OCI-LY7 (cell line): Measurements from ENCODE around the gene OR6K2. TPM values are rescaled to one million over a fixed set of nuclear protein-coding genes. Genes with fewer than 3 reads are reported as not detected.
A peak's percentile ranks its signal among the peaks of the same experiment; 100 is the strongest.

Source experiments
- BruUV-seq: library from RNA; stranded (reverse); fragments of 400-500 nt; replicated peaks from 2 replicates; lab custom pipeline; 2021; lab: Mats Ljungman, UMichigan
- CTCF ChIA-PET: fragments of 300-600 bp; sonication (Branson Sonifier 250); formaldehyde crosslinking; loops from one replicate; lab custom pipeline; 2022; ENCODE audit warnings: antibody characterized with exemption; ENCODE audit not compliant: unreplicated experiment; lab: Charles Lee
- POLR2A ChIA-PET: fragments of 300-600 bp; sonication (Branson Sonifier 250); formaldehyde crosslinking; loops from one replicate; lab custom pipeline; 2022; ENCODE audit warnings: antibody characterized with exemption; lab: Charles Lee
- DNase-seq: peaks from one replicate; pipeline ENCODE4 v3.0.0-alpha.2; 2015; ENCODE audit warnings: low spot score
- H2AFZ ChIP-seq: fragments of 200-600 bp; sonication (generic), shearing (Covaris generic); 2 replicates; pipeline ENCODE4 v1.6.1; 2014; ENCODE audit warnings: mild to moderate bottlenecking, antibody characterized with exemption, low read length, moderate library complexity
- H3K27ac ChIP-seq: fragments of 200-600 bp; sonication (generic); 2 replicates; pipeline ENCODE4 v1.5.1; 2014; ENCODE audit warnings: mixed run types, low read depth, mild to moderate bottlenecking, moderate library complexity, low read length, inconsistent platforms; ENCODE audit not compliant: poor library complexity, severe bottlenecking
- H3K36me3 ChIP-seq: fragments of 200-600 bp; sonication (generic); 2 replicates; pipeline ENCODE4 v1.6.1; 2014; ENCODE audit warnings: mild to moderate bottlenecking, antibody characterized with exemption, low read length, moderate library complexity, mixed read lengths; ENCODE audit not compliant: insufficient read depth
- H3K4me1 ChIP-seq: fragments of 200-600 bp; sonication (generic); 2 replicates; pipeline ENCODE4 v1.5.1; 2014; ENCODE audit warnings: mild to moderate bottlenecking, low read length; ENCODE audit not compliant: insufficient read depth, poor library complexity, severe bottlenecking
- H3K4me2 ChIP-seq: fragments of 200-600 bp; sonication (generic); 2 replicates; pipeline ENCODE4 v1.6.1; 2014; ENCODE audit warnings: mild to moderate bottlenecking, low read length
- H3K4me3 ChIP-seq: fragments of 200-600 bp; sonication (generic); 2 replicates; pipeline ENCODE4 v1.5.1; 2014; ENCODE audit warnings: mild to moderate bottlenecking, low read depth, low read length; ENCODE audit not compliant: poor library complexity, severe bottlenecking
- H3K79me2 ChIP-seq: fragments of 200-600 bp; sonication (generic); 2 replicates; pipeline ENCODE4 v1.6.1; 2016; ENCODE audit warnings: low read depth, mild to moderate bottlenecking, low read length, moderate library complexity, mixed read lengths; ENCODE audit not compliant: insufficient read depth
- H3K9me2 ChIP-seq: fragments of 200-600 bp; sonication (generic); 2 replicates; pipeline ENCODE4 v1.6.1; 2016; ENCODE audit warnings: mild to moderate bottlenecking, low read length, mixed read lengths; ENCODE audit not compliant: insufficient read depth
- H3K9me3 ChIP-seq: fragments of 200-600 bp; sonication (generic); 2 replicates; pipeline ENCODE4 v1.6.1; 2014; ENCODE audit warnings: mild to moderate bottlenecking, mixed run types, low read length, mixed read lengths
- H4K20me1 ChIP-seq: fragments of 200-600 bp; sonication (generic); 2 replicates; pipeline ENCODE4 v1.6.1; 2014; ENCODE audit warnings: mild to moderate bottlenecking, antibody characterized with exemption, low read length, moderate library complexity, mixed read lengths; ENCODE audit not compliant: insufficient read depth
- CTCF ChIP-seq: fragments of 200-600 bp; sonication (generic); conservative IDR thresholded peaks from 2 replicates; pipeline ENCODE4 v1.5.1; 2014; ENCODE audit warnings: mild to moderate bottlenecking, antibody characterized with exemption, low read length, moderate library complexity, mixed read lengths
- EZH2phosphoT487 ChIP-seq: fragments of 200-600 bp; sonication (generic); IDR thresholded peaks from 2 replicates; pipeline ENCODE4 v1.6.1; 2018; ENCODE audit warnings: low read depth, borderline replicate concordance, mild to moderate bottlenecking, mixed run types, antibody characterized with exemption, low read length, moderate library complexity, mixed read lengths
- intact Hi-C: fragments of 100-400 bp; cut with micrococcal nuclease; formaldehyde crosslinking; loops from one replicate; pipeline ENCODE4 v1.10.0; 2022; ENCODE audit not compliant: unreplicated experiment
- total RNA-seq, 2 experiments: library from RNA; depleted of rRNA in 1 of 2; stranded (reverse); fragments of >200 nt in 1 of 2; shearing (Covaris generic) in 1 of 2; gene quantifications; 2 replicates each; pipeline ENCODE4 v1.2.3, GENCODE V29; 2014 to 2022

Gene OR6K2
- total RNA-seq, 2 experiments from 2014 or later: not detected

DNA sequence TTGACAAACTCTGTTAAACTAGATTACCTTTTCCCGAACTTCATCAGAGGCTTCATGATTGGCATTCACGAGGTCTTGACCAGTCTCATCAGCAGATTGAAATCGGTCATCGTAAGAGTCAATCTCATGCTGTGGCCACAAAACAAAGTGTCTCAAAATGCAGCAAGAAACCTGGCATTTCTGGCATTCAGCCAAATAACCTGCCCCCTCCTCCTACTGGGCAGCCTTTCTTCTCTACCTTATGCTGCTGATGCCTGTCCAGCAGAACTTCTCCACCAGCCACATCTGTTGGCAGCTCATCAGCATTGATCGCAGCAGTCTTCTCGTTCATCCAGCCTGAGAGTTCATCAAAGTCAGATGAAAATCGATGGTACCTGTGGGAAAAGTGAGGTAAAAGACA, 26.1 kb downstream of the OR6K2 start:
- DNase-seq: no peak
- Histone ChIP-seq H3K4me3 (no peak overlapping the region), H3K4me2 (no peak overlapping the region), H3K36me3 (no peaks in the 10 kb centered on the region), H3K9me3 (no peaks in the 10 kb centered on the region), H4K20me1 (no peaks in the 10 kb centered on the region), H3K27ac (no peak overlapping the region), H3K79me2 (no peaks in the 10 kb centered on the region), H3K9me2 (no peaks in the 10 kb centered on the region; the same call in 1 of the 2 replicates), H2AFZ (no peak overlapping the region), H3K4me1 (no peaks in the 10 kb centered on the region)
- ChIA-PET CTCF (no interaction called here), POLR2A (no interaction called here)
- no TSS peak for BruUV-seq
- intact Hi-C loops: no loop called here
- TF ChIP-seq CTCF: no peak
- no peak for TF ChIP-seq EZH2phosphoT487

GRCh38 chr1:158666037-158666436, 34.4 kb downstream of the OR6K2 start:
- ChIA-PET POLR2A (no interaction called here), CTCF (no interaction called here)
- Histone ChIP-seq H3K4me3 (no peak overlapping the region), H4K20me1 (no peaks in the 10 kb centered on the region), H2AFZ (no peak overlapping the region), H3K4me2 (no peak overlapping the region), H3K9me2 (no peaks in the 10 kb centered on the region; the same call in 1 of the 2 replicates), H3K36me3 (no peaks in the 10 kb centered on the region), H3K27ac (no peak overlapping the region), H3K9me3 (no peaks in the 10 kb centered on the region), H3K4me1 (no peaks in the 10 kb centered on the region), H3K79me2 (no peaks in the 10 kb centered on the region)
- no TSS peak for BruUV-seq
- TF ChIP-seq CTCF (no peak), EZH2phosphoT487 (no peak)
- DNase-seq: no peak
- intact Hi-C loops: no loop called here

GRCh38 chr1:158654571-158654970, 45.9 kb downstream of the OR6K2 start:
- TF ChIP-seq CTCF (0 out of 2 replicates have a peak, but pooled peaks have one; percentile 39), EZH2phosphoT487 (no peak)
- peaks cover 28% of the 10 kb centered on the region for H3K4me1 ChIP-seq
- no peaks in the 10 kb centered on the region for H3K79me2 ChIP-seq
- peak; percentile 76 for DNase-seq
- no peaks in the 10 kb centered on the region for H3K9me2 ChIP-seq
- peak overlapping the region; percentile 45 for H3K4me2 ChIP-seq
- no TSS peak for BruUV-seq
- intact Hi-C loops: loop anchor here (5.0 kb wide), 2 partner anchors 147 to 418 kb away; no protein-coding TSS in a partner anchor
- CTCF ChIA-PET: no interaction called here
- H3K4me3 ChIP-seq: peak overlapping the region; percentile 25
- peak overlapping the region; percentile 96 for H2AFZ ChIP-seq
- H3K27ac ChIP-seq: no peak overlapping the region
- no peaks in the 10 kb centered on the region for H3K36me3 ChIP-seq
- POLR2A ChIA-PET: no interaction called here
- no peaks in the 10 kb centered on the region for H4K20me1 ChIP-seq
- H3K9me3 ChIP-seq: no peaks in the 10 kb centered on the region
